IMR-90 (cell line): ENCODE data around the gene RYR2. TPM values are rescaled to one million over a fixed set of nuclear protein-coding genes. Genes with fewer than 3 reads are reported as not detected.

ENCODE experiments used
- ATAC-seq: fragments of 200-7000 bp; cut with Tn5 transposase; 2 replicates; pipeline ENCODE4 v1.9.1; 2020; ENCODE audit warnings: low read depth, mild to moderate bottlenecking, moderate library complexity
- BruUV-seq: library from RNA; stranded (reverse); fragments of 400-500 nt; replicated peaks from 2 replicates; lab custom pipeline; 2021; lab: Mats Ljungman, UMichigan
- CTCF ChIA-PET: fragments of 300-600 bp; formaldehyde crosslinking; extraction: SDS; loops from one replicate; lab custom pipeline; 2021; ENCODE audit warnings: antibody characterized with exemption; lab: Yijun Ruan, JAX
- POLR2A ChIA-PET: fragments of 300-600 bp; sonication (Branson Sonifier 250); formaldehyde crosslinking; loops from one replicate; lab custom pipeline; 2022; ENCODE audit warnings: antibody characterized with exemption; ENCODE audit not compliant: unreplicated experiment; lab: Charles Lee
- DNase-seq: peaks from one replicate; pipeline ENCODE4 v3.0.0; 2013
- H2AFZ ChIP-seq: replicated peaks from 2 replicates; pipeline ENCODE3; 2013; ENCODE audit warnings: low read length, mild to moderate bottlenecking; ENCODE audit not compliant: poor library complexity
- H2AK5ac ChIP-seq: 2 replicates; pipeline ENCODE4 v1.6.1; 2013; ENCODE audit warnings: low read depth, low read length, inconsistent platforms
- H2AK9ac ChIP-seq: replicated peaks from 2 replicates; pipeline ENCODE3; 2013; ENCODE audit warnings: mild to moderate bottlenecking, low read depth, low read length, moderate library complexity; ENCODE audit not compliant: poor library complexity
- H2BK120ac ChIP-seq: 2 replicates; pipeline ENCODE4 v1.6.1; 2013; ENCODE audit warnings: low read depth, low read length, inconsistent platforms
- H2BK15ac ChIP-seq: 3 replicates; pipeline ENCODE4 v1.6.1; 2013; ENCODE audit warnings: low read depth, low read length, inconsistent platforms
- H2BK20ac ChIP-seq: 2 replicates; pipeline ENCODE4 v1.6.1; 2013; ENCODE audit warnings: low read depth, mild to moderate bottlenecking, inconsistent platforms, low read length, moderate library complexity
- H2BK5ac ChIP-seq: 2 replicates; pipeline ENCODE4 v1.6.1; 2013; ENCODE audit warnings: mild to moderate bottlenecking, low read depth, low read length, inconsistent platforms; ENCODE audit not compliant: poor library complexity, severe bottlenecking
- H3K14ac ChIP-seq: replicated peaks from 2 replicates; pipeline ENCODE4 v1.6.1; 2013; ENCODE audit warnings: low read depth, low read length, inconsistent platforms
- H3K18ac ChIP-seq: 2 replicates; pipeline ENCODE4 v1.6.1; 2013; ENCODE audit warnings: low read depth, low read length, control low read depth
- H3K23ac ChIP-seq: 2 replicates; pipeline ENCODE4 v1.6.1; 2013; ENCODE audit warnings: low read depth, low read length, inconsistent platforms
- H3K27ac ChIP-seq: 2 replicates; pipeline ENCODE4 v1.5.1; 2013; ENCODE audit warnings: mild to moderate bottlenecking, control low read depth, low read length; ENCODE audit not compliant: insufficient read depth
- H3K27me3 ChIP-seq: 2 replicates; pipeline ENCODE4 v1.6.1; 2013; ENCODE audit warnings: low read length; ENCODE audit not compliant: control insufficient read depth, insufficient read depth
- H3K36me3 ChIP-seq: 2 replicates; pipeline ENCODE4 v1.6.1; 2013; ENCODE audit warnings: low read length, mixed read lengths; ENCODE audit not compliant: control insufficient read depth, insufficient read depth
- H3K4ac ChIP-seq: 2 replicates; pipeline ENCODE4 v1.6.1; 2013; ENCODE audit warnings: low read depth, low read length, inconsistent platforms
- H3K4me1 ChIP-seq: 2 replicates; pipeline ENCODE4 v1.6.1; 2013; ENCODE audit warnings: low read length, mixed read lengths; ENCODE audit not compliant: control insufficient read depth, insufficient read depth
- H3K4me2 ChIP-seq: 2 replicates; pipeline ENCODE4 v1.6.1; 2013; ENCODE audit warnings: low read depth, mild to moderate bottlenecking, control low read depth, low read length, moderate library complexity
- H3K4me3 ChIP-seq: 2 replicates; pipeline ENCODE4 v1.5.1; 2013; ENCODE audit warnings: low read depth, mild to moderate bottlenecking, control low read depth, low read length, moderate library complexity; ENCODE audit not compliant: insufficient read depth
- H3K56ac ChIP-seq: 2 replicates; pipeline ENCODE4 v1.6.1; 2013; ENCODE audit warnings: low read length, inconsistent platforms; ENCODE audit not compliant: insufficient read depth; ENCODE audit errors: extremely low read depth
- H3K79me1 ChIP-seq, 2 experiments: 2 replicates each; pipeline ENCODE4 v1.6.1; 2013; ENCODE audit warnings: low read length in 2 of 2, inconsistent platforms in 1 of 2, low read depth in 1 of 2
- H3K9ac ChIP-seq: 2 replicates; pipeline ENCODE4 v1.6.1; 2013; ENCODE audit warnings: low read depth, low read length, control low read depth
- H3K9me1 ChIP-seq: 2 replicates; pipeline ENCODE4 v1.6.1; 2013; ENCODE audit warnings: low read length, inconsistent platforms; ENCODE audit not compliant: insufficient read depth
- H3K9me3 ChIP-seq: 2 replicates; pipeline ENCODE4 v1.6.1; 2013; ENCODE audit warnings: low read length; ENCODE audit not compliant: control insufficient read depth, insufficient read depth
- H4K20me1 ChIP-seq: 2 replicates; pipeline ENCODE4 v1.6.1; 2013; ENCODE audit warnings: low read length, inconsistent platforms; ENCODE audit not compliant: insufficient read depth
- H4K5ac ChIP-seq: 2 replicates; pipeline ENCODE4 v1.6.1; 2013; ENCODE audit warnings: mild to moderate bottlenecking, low read depth, low read length, control low read depth
- H4K8ac ChIP-seq, 2 experiments: 2 replicates each; pipeline ENCODE4 v1.6.1; 2013; ENCODE audit warnings: low read depth in 2 of 2, low read length in 2 of 2, control low read depth in 1 of 2, inconsistent platforms in 1 of 2
- H4K91ac ChIP-seq: 2 replicates; pipeline ENCODE4 v1.6.1; 2013; ENCODE audit warnings: low read depth, low read length, inconsistent platforms; ENCODE audit not compliant: insufficient read depth
- FOS ChIP-seq: fragments of 150-350 bp; IDR thresholded peaks from 2 replicates; pipeline ENCODE4 v1.6.1; 2016; ENCODE audit warnings: low read depth, low read length
- MXI1 ChIP-seq: IDR thresholded peaks from 2 replicates; pipeline ENCODE4 v1.6.1; 2012; ENCODE audit warnings: low read depth, mild to moderate bottlenecking, low read length, moderate library complexity, borderline replicate concordance
- RAD21 ChIP-seq: IDR thresholded peaks from 2 replicates; pipeline ENCODE4 v1.6.1; 2012; ENCODE audit warnings: low read length, improper control_type of control experiment
- RFX5 ChIP-seq: IDR thresholded peaks from 2 replicates; pipeline ENCODE4 v1.8.0; 2012; ENCODE audit warnings: low read depth, mild to moderate bottlenecking, low read length, moderate library complexity
- WGBS, 2 experiments: methylation state at CpG; one replicate each; pipeline versions ENCODE4 v1.1.5 to v1.1.7; 2013; ENCODE audit warnings: missing lambda C conversion rate in 2 of 2; ENCODE audit not compliant: insufficient read length in 1 of 2; ENCODE audit errors: extremely low coverage in 2 of 2; 5-methylcytosine and 5-hydroxymethylcytosine counted together
- dilution Hi-C: fragments of 300-500 bp; cut with HindIII; formaldehyde crosslinking; loops from one replicate; pipeline ENCODE4 v1.14.3; 2018; ENCODE audit warnings: low sequenced_read_pairs; ENCODE audit not compliant: unreplicated experiment
- in situ Hi-C: fragments of 300-500 bp; cut with MboI; formaldehyde crosslinking; loops from 3 replicates; pipeline ENCODE4 v1.14.3; 2019; ENCODE audit warnings: low sequenced_read_pairs, inconsistent platforms, mixed read lengths
- intact Hi-C: fragments of 100-400 bp; cut with micrococcal nuclease; formaldehyde crosslinking; loops from 2 replicates; pipeline ENCODE4 v1.10.0; 2022
- polyA plus RNA-seq, 3 experiments: library from polyadenylated mRNA; depleted of rRNA; stranded (reverse); fragments of >200 nt; gene quantifications; 2 replicates each; pipeline ENCODE4 v1.2.3, GENCODE V29; 2012; ENCODE audit warnings: low replicate concordance in 1 of 3
- total RNA-seq: library from RNA; depleted of rRNA; stranded (reverse); fragments of >200 nt; gene quantifications from 2 replicates; pipeline ENCODE4 v1.2.3, GENCODE V29; 2012

The RYR2 gene
- total and polyA plus RNA-seq, 2 of the 4 experiments (the other 2 are of a cell fraction), result not detected

DNA sequence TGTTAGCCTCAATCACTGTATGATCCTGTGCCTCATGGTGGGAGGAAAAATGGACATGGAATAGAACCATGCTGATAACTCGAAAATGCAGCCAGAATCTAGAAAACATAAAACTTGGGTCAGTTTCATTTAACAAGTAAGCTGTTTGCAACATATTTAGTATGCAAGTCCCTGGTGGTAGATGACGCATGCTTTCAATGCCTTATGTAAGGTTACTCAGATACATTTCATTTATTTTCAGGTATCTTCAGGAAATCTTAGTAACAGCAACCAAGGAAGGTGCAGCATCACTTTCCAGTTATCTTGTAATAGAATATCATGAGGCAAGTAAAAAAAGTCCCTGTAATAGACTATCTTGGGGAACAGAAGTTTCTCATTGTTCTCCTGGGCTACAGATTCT lies 92.9 kb downstream of the RYR2 start:
- no TSS peak for BruUV-seq
- TF ChIP-seq MXI1 (no peak), RFX5 (no peak), FOS (no peak), RAD21 (no peak)
- H3K23ac ChIP-seq, result no peak overlapping the region
- no peak overlapping the region for H3K18ac ChIP-seq
- ChIA-PET CTCF (no interaction called here), POLR2A (no interaction called here)
- H4K8ac ChIP-seq, result no peak overlapping the region
- H3K4me1 ChIP-seq, result no peaks in the 10 kb centered on the region
- DNase-seq, result no peak
- H3K9ac ChIP-seq, result no peak overlapping the region
- peaks cover 11% of the 10 kb centered on the region for H3K9me3 ChIP-seq
- no peak overlapping the region for H3K4ac ChIP-seq
- H4K5ac ChIP-seq, result no peak overlapping the region
- ATAC-seq, result no peak
- no peaks in the 10 kb centered on the region for H3K36me3 ChIP-seq
- H2AFZ ChIP-seq, result no peak overlapping the region
- in situ Hi-C loops, result no loop called here
- H3K79me1 ChIP-seq, result no peaks in the 10 kb centered on the region
- H2BK20ac ChIP-seq, result no peak overlapping the region
- H2BK120ac ChIP-seq, result no peak overlapping the region
- no peaks in the 10 kb centered on the region for H3K27me3 ChIP-seq
- H2BK5ac ChIP-seq, result no peak overlapping the region
- no peak overlapping the region for H4K91ac ChIP-seq
- no peaks in the 10 kb centered on the region for H4K20me1 ChIP-seq
- no CpG with 5 or more reads among the region's 2 CpGs for WGBS, 2 experiments
- H2AK5ac ChIP-seq, result no peak overlapping the region
- no peaks in the 10 kb centered on the region for H3K9me1 ChIP-seq
- H3K14ac ChIP-seq, result no peak overlapping the region
- no peak overlapping the region for H3K4me3 ChIP-seq
- H2AK9ac ChIP-seq, result no peak overlapping the region
- H3K27ac ChIP-seq, result no peak overlapping the region
- no peak overlapping the region for H3K4me2 ChIP-seq
- H2BK15ac ChIP-seq, result no peak overlapping the region
- dilution Hi-C loops, result no loop called here
- H3K56ac ChIP-seq, result no peak overlapping the region
- intact Hi-C loops, result no loop called here
